K562 (cell line): ENCODE measurements around the gene MPND. TPM values are rescaled to one million over a fixed set of nuclear protein-coding genes. Genes with fewer than 3 reads are reported as not detected.

Source experiments
- ARID1B ChIP-seq: fragments of 450-650 bp; IDR thresholded peaks from 2 replicates; pipeline ENCODE4 v1.6.1; 2016; ENCODE audit warnings: antibody characterized with exemption, mild to moderate bottlenecking, inconsistent platforms
- BACH1 ChIP-seq: fragments of 200-800 bp; sonication (Bioruptor generic); IDR thresholded peaks from 2 replicates; pipeline ENCODE4 v1.6.1; 2016; ENCODE audit warnings: missing genetic modification characterization, missing compliant biosample characterization
- CBFA2T2 ChIP-seq: fragments of 450-650 bp; conservative IDR thresholded peaks from 2 replicates; pipeline ENCODE4 v1.6.1; 2017; ENCODE audit warnings: mild to moderate bottlenecking
- EGR1 ChIP-seq: fragments of 450-650 bp; conservative IDR thresholded peaks from 2 replicates; pipeline ENCODE4 v1.6.1; 2017; ENCODE audit warnings: mild to moderate bottlenecking
- MAZ ChIP-seq, 2 experiments: fragments of 450-650 bp in 1 of 2; sonication (generic) in 1 of 2; formaldehyde crosslinking; IDR thresholded peaks in 1 of 2; conservative IDR thresholded peaks in 1 of 2; 2 replicates each; pipeline versions ENCODE4 v1.4.0 to v1.5.0; 2020; ENCODE audit warnings: mild to moderate bottlenecking in 1 of 2, missing genetic modification reagents in 1 of 2
- NBN ChIP-seq: fragments of 450-650 bp; IDR thresholded peaks from 2 replicates; pipeline ENCODE4 v1.6.1; 2016; ENCODE audit warnings: low read depth, mild to moderate bottlenecking
- NFIX ChIP-seq: fragments of 250-450 bp; sonication (Bioruptor Pico); IDR thresholded peaks from 2 replicates; pipeline ENCODE4 v1.4.0; 2020; ENCODE audit warnings: low read depth, mild to moderate bottlenecking, moderate library complexity
- OTX1 ChIP-seq: fragments of 450-650 bp; formaldehyde crosslinking; IDR thresholded peaks from 2 replicates; pipeline ENCODE4 v1.4.0; 2022; ENCODE audit warnings: mild to moderate bottlenecking
- PHF8 ChIP-seq: fragments of 200-600 bp; sonication (generic); IDR thresholded peaks from 2 replicates; pipeline ENCODE4 v1.6.1; 2012; ENCODE audit warnings: mixed run types, mild to moderate bottlenecking, inconsistent platforms, low read length, moderate library complexity, borderline replicate concordance
- PRMT5 ChIP-seq: sonication (generic); formaldehyde crosslinking; IDR thresholded peaks from 2 replicates; pipeline ENCODE4 v1.5.0; 2020; ENCODE audit warnings: missing genetic modification reagents
- RBBP5 ChIP-seq: fragments of 200-600 bp; sonication (generic); IDR thresholded peaks from 2 replicates; pipeline ENCODE4 v1.6.1; 2012; ENCODE audit warnings: borderline replicate concordance, mild to moderate bottlenecking, low read length, control low read depth, inconsistent platforms; ENCODE audit not compliant: insufficient read depth, poor library complexity, severe bottlenecking
- SAFB ChIP-seq: fragments of 200-400 bp; formaldehyde crosslinking; IDR thresholded peaks from 2 replicates; pipeline ENCODE4 v1.6.1; 2017; ENCODE audit warnings: low read depth, low read length, borderline replicate concordance
- polyA plus RNA-seq, 8 experiments: library from polyadenylated mRNA; depleted of rRNA in 4 of 8; stranded (reverse) in 5 of 8; unstranded in 3 of 8; fragments of >200 nt; fragmentation: Nextera tagmentation in 2 of 8; fragmentation: Illumina TruSeq in 1 of 8; extraction: Ambion mirVana in 2 of 8; extraction: Trizol in 1 of 8; gene quantifications; 2 replicates each; pipeline versions ENCODE4 v1.2.1 to v1.2.3, GENCODE V29; 2011 to 2014; ENCODE audit warnings: inconsistent platforms in 1 of 8, missing spikeins in 1 of 8
- total RNA-seq, 7 experiments: library from RNA; depleted of rRNA in 6 of 7; stranded (reverse); fragments of >200 nt in 6 of 7; fragmentation: Illumina TruSeq in 2 of 7; extraction: Trizol in 2 of 7; gene quantifications; 2 replicates each; pipeline versions ENCODE4 v1.2.1 to v1.2.3, GENCODE V29; 2011 to 2021; ENCODE audit warnings: low replicate concordance in 1 of 7
- TF ChIP-seq, protein P1 (sequence below): fragments of 450-650 bp; IDR thresholded peaks from 2 replicates; pipeline ENCODE4 v1.6.1; 2016; ENCODE audit warnings: mild to moderate bottlenecking
- TF ChIP-seq, protein P2 (sequence below): sonication (generic); formaldehyde crosslinking; IDR thresholded peaks from 2 replicates; pipeline ENCODE4 v1.8.0; 2023; ENCODE audit warnings: mild to moderate bottlenecking, missing genetic modification reagents
- TF ChIP-seq, protein P3 (sequence below): fragments of 250-450 bp; sonication (Bioruptor Pico); IDR thresholded peaks from 2 replicates; pipeline ENCODE4 v1.4.0; 2020
- TF ChIP-seq, protein P4 (sequence below): fragments of 250-450 bp; sonication (Bioruptor Pico); IDR thresholded peaks from 2 replicates; pipeline ENCODE4 v1.4.0; 2020; ENCODE audit warnings: mild to moderate bottlenecking, moderate library complexity

The MPND gene
- total and polyA plus RNA-seq, 9 of the 15 experiments (the other 6 are each of a cell fraction or from before 2014, with no cell fraction given): 0.25 to 14.0 (median 3.9) TPM

DNA sequence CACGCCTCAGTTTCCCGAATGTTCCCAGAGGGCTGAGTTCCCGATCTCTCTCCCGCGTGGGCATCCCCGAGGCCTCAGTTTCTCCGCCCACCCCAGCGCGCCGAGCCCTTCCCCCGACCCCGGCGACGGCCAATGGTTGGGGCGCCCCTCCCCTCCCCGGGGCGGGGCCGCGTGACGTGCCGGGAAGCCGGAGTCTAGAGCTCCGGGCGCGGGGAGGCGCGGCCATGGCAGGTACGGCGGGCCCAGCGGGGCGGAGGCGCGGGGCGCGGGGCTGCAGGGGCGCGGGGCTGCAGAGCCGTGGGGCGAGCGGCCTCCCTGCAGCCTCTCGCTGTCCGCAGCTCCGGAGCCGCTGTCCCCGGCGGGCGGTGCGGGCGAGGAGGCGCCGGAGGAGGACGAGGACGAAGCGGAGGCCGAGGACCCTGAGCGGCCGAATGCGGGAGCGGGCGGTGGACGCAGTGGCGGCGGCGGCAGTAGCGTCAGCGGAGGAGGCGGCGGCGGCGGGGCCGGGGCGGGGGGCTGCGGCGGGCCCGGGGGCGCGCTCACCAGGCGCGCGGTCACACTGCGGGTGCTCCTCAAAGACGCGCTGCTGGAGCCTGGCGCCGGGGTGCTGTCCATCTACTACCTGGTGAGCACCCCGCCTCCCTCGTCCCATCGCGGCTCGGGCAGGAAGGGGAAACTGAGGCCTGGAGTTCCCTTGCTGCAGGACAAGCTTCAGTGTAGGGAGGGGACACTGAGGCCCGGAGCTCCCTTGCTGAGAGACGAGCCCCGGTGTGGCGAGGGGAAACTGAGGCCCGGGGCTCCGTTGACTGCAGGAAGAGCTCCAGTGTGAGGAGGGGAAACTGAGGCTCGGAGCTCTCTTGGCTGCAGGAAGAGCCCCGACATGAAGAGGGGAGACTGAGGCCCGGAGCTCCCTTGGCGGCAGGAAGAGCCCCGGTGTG is at the start of gene MPND (continued):
- TF ChIP-seq, protein P1, sequence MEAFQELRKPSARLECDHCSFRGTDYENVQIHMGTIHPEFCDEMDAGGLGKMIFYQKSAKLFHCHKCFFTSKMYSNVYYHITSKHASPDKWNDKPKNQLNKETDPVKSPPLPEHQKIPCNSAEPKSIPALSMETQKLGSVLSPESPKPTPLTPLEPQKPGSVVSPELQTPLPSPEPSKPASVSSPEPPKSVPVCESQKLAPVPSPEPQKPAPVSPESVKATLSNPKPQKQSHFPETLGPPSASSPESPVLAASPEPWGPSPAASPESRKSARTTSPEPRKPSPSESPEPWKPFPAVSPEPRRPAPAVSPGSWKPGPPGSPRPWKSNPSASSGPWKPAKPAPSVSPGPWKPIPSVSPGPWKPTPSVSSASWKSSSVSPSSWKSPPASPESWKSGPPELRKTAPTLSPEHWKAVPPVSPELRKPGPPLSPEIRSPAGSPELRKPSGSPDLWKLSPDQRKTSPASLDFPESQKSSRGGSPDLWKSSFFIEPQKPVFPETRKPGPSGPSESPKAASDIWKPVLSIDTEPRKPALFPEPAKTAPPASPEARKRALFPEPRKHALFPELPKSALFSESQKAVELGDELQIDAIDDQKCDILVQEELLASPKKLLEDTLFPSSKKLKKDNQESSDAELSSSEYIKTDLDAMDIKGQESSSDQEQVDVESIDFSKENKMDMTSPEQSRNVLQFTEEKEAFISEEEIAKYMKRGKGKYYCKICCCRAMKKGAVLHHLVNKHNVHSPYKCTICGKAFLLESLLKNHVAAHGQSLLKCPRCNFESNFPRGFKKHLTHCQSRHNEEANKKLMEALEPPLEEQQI: no peak
- TF ChIP-seq BACH1 (tag): no peak
- TF ChIP-seq CBFA2T2: no peak
- TF ChIP-seq NBN: no peak
- TF ChIP-seq ARID1B: 0 out of 2 replicates have a peak, but pooled peaks have one; percentile 46
- TF ChIP-seq, protein P2, sequence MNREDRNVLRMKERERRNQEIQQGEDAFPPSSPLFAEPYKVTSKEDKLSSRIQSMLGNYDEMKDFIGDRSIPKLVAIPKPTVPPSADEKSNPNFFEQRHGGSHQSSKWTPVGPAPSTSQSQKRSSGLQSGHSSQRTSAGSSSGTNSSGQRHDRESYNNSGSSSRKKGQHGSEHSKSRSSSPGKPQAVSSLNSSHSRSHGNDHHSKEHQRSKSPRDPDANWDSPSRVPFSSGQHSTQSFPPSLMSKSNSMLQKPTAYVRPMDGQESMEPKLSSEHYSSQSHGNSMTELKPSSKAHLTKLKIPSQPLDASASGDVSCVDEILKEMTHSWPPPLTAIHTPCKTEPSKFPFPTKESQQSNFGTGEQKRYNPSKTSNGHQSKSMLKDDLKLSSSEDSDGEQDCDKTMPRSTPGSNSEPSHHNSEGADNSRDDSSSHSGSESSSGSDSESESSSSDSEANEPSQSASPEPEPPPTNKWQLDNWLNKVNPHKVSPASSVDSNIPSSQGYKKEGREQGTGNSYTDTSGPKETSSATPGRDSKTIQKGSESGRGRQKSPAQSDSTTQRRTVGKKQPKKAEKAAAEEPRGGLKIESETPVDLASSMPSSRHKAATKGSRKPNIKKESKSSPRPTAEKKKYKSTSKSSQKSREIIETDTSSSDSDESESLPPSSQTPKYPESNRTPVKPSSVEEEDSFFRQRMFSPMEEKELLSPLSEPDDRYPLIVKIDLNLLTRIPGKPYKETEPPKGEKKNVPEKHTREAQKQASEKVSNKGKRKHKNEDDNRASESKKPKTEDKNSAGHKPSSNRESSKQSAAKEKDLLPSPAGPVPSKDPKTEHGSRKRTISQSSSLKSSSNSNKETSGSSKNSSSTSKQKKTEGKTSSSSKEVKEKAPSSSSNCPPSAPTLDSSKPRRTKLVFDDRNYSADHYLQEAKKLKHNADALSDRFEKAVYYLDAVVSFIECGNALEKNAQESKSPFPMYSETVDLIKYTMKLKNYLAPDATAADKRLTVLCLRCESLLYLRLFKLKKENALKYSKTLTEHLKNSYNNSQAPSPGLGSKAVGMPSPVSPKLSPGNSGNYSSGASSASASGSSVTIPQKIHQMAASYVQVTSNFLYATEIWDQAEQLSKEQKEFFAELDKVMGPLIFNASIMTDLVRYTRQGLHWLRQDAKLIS (CRISPR knock-in tag): no peak
- TF ChIP-seq NFIX (CRISPR knock-in tag): no peak
- 0 out of 2 replicates have a peak, but pooled peaks have one; percentile 6 for TF ChIP-seq OTX1 (CRISPR knock-in tag)
- no peak for TF ChIP-seq SAFB
- TF ChIP-seq PRMT5: no peak
- TF ChIP-seq, protein P3, sequence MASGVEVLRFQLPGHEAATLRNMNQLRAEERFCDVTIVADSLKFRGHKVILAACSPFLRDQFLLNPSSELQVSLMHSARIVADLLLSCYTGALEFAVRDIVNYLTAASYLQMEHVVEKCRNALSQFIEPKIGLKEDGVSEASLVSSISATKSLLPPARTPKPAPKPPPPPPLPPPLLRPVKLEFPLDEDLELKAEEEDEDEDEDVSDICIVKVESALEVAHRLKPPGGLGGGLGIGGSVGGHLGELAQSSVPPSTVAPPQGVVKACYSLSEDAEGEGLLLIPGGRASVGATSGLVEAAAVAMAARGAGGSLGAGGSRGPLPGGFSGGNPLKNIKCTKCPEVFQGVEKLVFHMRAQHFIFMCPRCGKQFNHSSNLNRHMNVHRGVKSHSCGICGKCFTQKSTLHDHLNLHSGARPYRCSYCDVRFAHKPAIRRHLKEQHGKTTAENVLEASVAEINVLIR (CRISPR knock-in tag): peak; percentile 35; the same call in 1 of the 2 replicates
- TF ChIP-seq EGR1: peak; percentile 58
- TF ChIP-seq MAZ (CRISPR knock-in tag; conservative IDR thresholded peaks at IDR 0.05 in 1 of 2, IDR thresholded peaks at IDR 0.05 in 1 of 2): peak; percentile 41 to 85
- TF ChIP-seq, protein P4, sequence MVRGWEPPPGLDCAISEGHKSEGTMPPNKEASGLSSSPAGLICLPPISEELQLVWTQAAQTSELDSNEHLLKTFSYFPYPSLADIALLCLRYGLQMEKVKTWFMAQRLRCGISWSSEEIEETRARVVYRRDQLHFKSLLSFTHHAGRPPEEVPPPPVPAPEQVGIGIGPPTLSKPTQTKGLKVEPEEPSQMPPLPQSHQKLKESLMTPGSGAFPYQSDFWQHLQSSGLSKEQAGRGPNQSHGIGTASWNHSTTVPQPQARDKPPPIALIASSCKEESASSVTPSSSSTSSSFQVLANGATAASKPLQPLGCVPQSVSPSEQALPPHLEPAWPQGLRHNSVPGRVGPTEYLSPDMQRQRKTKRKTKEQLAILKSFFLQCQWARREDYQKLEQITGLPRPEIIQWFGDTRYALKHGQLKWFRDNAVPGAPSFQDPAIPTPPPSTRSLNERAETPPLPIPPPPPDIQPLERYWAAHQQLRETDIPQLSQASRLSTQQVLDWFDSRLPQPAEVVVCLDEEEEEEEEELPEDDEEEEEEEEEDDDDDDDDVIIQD: no peak
- TF ChIP-seq RBBP5: peak; percentile 59
- peak; percentile 68; the same call in 1 of the 2 replicates for TF ChIP-seq PHF8
